ENCODE measurements around the gene TRAPPC1.

GRCh38 chr17:7897090-7897489 lies 34.7 kb downstream of the TRAPPC1 start:
- TF ChIP-seq E2F5 (CRISPR knock-in tag; IDR thresholded peaks at IDR 0.05) (no peak), ESRRA (CRISPR knock-in tag; IDR thresholded peaks at IDR 0.05; ENCODE audit: borderline replicate concordance) (no peak), CTCF (IDR thresholded peaks at IDR 0.05) (no peak), NR2C2 (CRISPR knock-in tag; IDR thresholded peaks at IDR 0.05) (no peak), NFATC4 (CRISPR knock-in tag; IDR thresholded peaks at IDR 0.05) (no peak), ZNF232 (CRISPR knock-in tag; IDR thresholded peaks at IDR 0.05) (no peak), ATF3 (CRISPR knock-in tag; conservative IDR thresholded peaks at IDR 0.05) (no peak), ZBTB43 (CRISPR knock-in tag; IDR thresholded peaks at IDR 0.05) (no peak), STAT6 (CRISPR knock-in tag; conservative IDR thresholded peaks at IDR 0.05; ENCODE audit: low read depth) (no peak), NR3C1 (CRISPR knock-in tag; conservative IDR thresholded peaks at IDR 0.05; ENCODE audit: low read depth) (no peak), CBFB (CRISPR knock-in tag; IDR thresholded peaks at IDR 0.05; ENCODE audit: low read depth) (no peak), JUN (CRISPR knock-in tag; IDR thresholded peaks at IDR 0.05) (no peak)
